Stomach (tissue), 4 donors: ENCODE data around the gene CD200.

Experiments used
- CTCF ChIP-seq, 7 experiments: fragments of 450-650 bp in 4 of 7; fragments of 200-600 bp in 3 of 7; sonication (generic) in 3 of 7; IDR thresholded peaks; one replicate each; pipeline ENCODE4 v1.5.1; 2016 to 2019; ENCODE audit warnings: antibody characterized with exemption in 7 of 7, control low read depth in 2 of 7, mild to moderate bottlenecking in 1 of 7
- EP300 ChIP-seq: sonication (generic); formaldehyde crosslinking; IDR thresholded peaks from one replicate; pipeline ENCODE4 v1.6.1; 2017; ENCODE audit warnings: antibody characterized with exemption
- POLR2A ChIP-seq, 4 donors: fragments of 450-650 bp; IDR thresholded peaks; one replicate each; pipeline ENCODE4 v1.6.1; 2016; ENCODE audit warnings: antibody characterized with exemption in 4 of 4, control low read depth in 2 of 4, mild to moderate bottlenecking in 1 of 4, moderate library complexity in 1 of 4
- POLR2AphosphoS5 ChIP-seq, 3 donors: sonication (generic); formaldehyde crosslinking; IDR thresholded peaks; one replicate each; pipeline ENCODE4 v1.6.1; 2016; ENCODE audit warnings: antibody characterized with exemption in 3 of 3

GRCh38 chr3:112304611-112305010, 28.3 kb upstream of the CD200 start:
- no peak for TF ChIP-seq POLR2AphosphoS5 (IDR thresholded peaks at IDR 0.05)
- peak in 2 of 7 experiments; percentile 8 to 35 for TF ChIP-seq CTCF (IDR thresholded peaks at IDR 0.05)
- no peak for TF ChIP-seq POLR2A (IDR thresholded peaks at IDR 0.05)
- TF ChIP-seq EP300 = no peak
